Measurements from ENCODE around the gene PARP3. TPM values are rescaled to one million over a fixed set of nuclear protein-coding genes. Genes with fewer than 3 reads are reported as not detected.

The PARP3 gene
- total RNA-seq, 1 donor from 2014 or later: 24.6 TPM

DNA sequence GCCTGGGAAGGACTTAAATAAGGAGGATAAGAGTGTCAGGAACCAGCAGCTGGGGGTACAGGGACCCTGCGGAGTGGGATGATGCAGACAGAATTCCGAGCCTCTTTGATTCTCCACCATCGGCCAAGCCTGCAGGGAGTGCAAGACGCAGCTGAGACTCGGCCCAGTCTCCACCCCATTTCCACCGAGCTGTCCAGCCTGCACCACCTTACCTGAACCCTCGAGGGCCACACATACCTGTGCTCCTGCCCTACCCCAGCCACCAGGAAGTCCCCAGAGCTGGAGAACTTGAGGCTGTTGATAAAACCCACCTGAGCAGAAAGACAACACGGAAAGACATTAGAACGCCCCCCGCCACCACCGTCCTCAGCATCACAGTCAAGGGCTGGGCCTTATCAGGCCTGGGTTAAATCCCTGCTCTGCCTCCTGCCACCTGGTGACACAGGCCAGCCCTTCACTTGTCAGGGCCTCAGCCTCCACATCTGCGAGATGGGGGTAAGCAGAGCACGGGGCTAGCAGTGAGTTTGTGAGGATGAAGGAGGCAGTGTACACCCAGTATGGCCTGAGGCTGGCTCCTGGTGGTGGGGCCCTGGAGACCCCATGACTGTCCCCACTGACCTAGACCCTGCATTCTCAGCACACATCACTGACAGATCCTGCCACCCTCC is 8.6 kb upstream of the PARP3 start:
- H3K9me3 ChIP-seq: no peaks in the 10 kb centered on the region
- no peaks in the 10 kb centered on the region for H3K4me1 ChIP-seq
- TF ChIP-seq, protein P1, sequence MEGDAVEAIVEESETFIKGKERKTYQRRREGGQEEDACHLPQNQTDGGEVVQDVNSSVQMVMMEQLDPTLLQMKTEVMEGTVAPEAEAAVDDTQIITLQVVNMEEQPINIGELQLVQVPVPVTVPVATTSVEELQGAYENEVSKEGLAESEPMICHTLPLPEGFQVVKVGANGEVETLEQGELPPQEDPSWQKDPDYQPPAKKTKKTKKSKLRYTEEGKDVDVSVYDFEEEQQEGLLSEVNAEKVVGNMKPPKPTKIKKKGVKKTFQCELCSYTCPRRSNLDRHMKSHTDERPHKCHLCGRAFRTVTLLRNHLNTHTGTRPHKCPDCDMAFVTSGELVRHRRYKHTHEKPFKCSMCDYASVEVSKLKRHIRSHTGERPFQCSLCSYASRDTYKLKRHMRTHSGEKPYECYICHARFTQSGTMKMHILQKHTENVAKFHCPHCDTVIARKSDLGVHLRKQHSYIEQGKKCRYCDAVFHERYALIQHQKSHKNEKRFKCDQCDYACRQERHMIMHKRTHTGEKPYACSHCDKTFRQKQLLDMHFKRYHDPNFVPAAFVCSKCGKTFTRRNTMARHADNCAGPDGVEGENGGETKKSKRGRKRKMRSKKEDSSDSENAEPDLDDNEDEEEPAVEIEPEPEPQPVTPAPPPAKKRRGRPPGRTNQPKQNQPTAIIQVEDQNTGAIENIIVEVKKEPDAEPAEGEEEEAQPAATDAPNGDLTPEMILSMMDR (IDR thresholded peaks at IDR 0.05): no peak
- ATAC-seq (no peak), DNase-seq (no peak)
- no peak overlapping the region for H3K4me3 ChIP-seq
- no peak overlapping the region for H3K27ac ChIP-seq
- peaks cover 62% of the 10 kb centered on the region for H3K36me3 ChIP-seq
- intact Hi-C loops (cut with DNase I): no loop called here
- H3K27me3 ChIP-seq (ENCODE audit: low read depth): no peaks in the 10 kb centered on the region

DNA sequence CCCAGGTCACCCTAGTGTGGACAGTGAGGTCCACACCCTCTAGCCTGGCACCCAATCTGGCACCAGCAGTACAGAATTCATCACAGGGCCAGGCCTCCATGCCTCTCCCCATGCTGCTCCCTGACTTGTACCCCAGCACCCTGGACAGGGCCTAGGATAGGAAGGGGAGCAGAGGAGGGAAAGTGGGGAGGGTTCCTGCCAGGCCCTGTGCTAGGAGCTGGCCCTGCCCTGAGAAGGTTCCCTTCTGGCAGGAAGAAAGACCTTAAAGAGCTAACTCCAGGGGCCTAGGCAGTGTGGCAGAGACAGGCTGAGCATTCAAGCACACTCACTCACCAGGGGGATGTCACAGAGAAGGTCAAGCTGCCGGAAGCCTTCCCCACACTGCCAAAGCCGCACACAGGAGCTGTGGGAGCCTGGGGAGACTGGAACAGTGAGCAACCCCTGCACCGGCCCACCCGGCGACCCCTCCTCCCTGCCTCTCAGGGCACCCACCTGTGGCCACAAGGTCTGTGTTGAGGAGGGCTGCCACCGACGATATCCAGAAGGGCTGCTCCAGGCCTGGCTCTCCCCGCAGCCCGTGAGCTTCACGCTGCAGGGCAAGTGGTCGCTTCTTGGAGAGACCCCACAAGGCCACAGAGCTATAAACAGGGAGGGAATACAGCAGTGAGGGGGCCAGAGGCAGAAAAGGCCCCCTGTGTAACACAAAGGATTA is 7.9 kb upstream of the PARP3 start:
- ATAC-seq (no peak), DNase-seq (no peak)
- Histone ChIP-seq H3K9me3 (no peaks in the 10 kb centered on the region), H3K27ac (no peak overlapping the region), H3K4me3 (no peak overlapping the region), H3K27me3 (ENCODE audit: low read depth) (no peaks in the 10 kb centered on the region), H3K36me3 (peaks cover 67% of the 10 kb centered on the region), H3K4me1 (no peaks in the 10 kb centered on the region)
- TF ChIP-seq, protein P1 (IDR thresholded peaks at IDR 0.05): no peak
- intact Hi-C loops (cut with DNase I): no loop called here

DNA sequence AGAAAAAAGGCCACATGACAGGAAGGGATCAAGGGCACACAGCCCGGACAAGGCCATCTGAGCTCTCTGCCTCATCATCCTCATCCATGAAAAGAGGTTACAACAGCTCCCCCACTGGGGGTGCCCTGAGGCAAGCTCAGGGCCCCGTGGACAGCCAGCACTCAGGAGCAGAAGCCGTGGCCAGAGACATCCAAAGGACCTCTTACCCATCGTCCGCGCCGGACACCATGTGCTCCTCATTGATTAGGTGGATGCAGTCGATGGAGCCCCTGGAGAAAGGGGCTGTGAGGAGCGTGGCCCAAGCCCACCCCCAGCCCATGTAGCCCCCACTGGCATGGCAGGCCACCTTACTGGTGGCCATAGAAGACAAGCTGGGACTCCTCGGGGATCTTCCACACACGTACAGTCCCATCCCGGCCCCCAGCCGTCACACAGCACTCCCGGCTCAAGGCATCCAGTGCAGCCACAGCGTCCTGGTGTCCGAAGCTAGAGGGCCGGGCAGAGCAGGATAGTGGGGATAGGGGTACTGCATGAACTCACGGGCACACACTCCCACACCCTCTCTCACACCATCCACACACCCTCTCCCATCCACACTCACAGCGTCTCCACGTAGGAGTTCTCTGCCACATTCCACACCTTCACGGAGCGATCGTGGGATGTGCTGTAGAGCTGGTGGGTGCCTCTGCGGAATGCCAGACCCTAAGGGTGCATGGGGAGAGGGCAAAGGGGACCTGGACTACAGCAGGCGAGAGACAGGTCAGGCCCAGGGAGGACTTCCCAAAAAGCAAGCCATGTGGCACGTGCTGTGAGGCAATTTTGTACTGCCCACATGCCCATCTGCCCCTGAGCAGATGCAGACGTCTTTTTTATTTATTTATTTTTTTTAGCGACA is 6.9 kb upstream of the PARP3 start:
- H3K27me3 ChIP-seq (ENCODE audit: low read depth): no peaks in the 10 kb centered on the region
- H3K36me3 ChIP-seq: peaks cover 67% of the 10 kb centered on the region
- peaks cover 6% of the 10 kb centered on the region for H3K4me1 ChIP-seq
- no peak overlapping the region for H3K27ac ChIP-seq
- H3K9me3 ChIP-seq: no peaks in the 10 kb centered on the region
- TF ChIP-seq, protein P1 (IDR thresholded peaks at IDR 0.05): no peak
- H3K4me3 ChIP-seq: no peak overlapping the region
- intact Hi-C loops (cut with DNase I): no loop called here
- no peak for DNase-seq
- no peak for ATAC-seq

GRCh38 chr3:51935886-51936755 is 6.0 kb upstream of the PARP3 start:
- intact Hi-C loops (cut with DNase I): no loop called here
- Histone ChIP-seq H3K4me1 (peaks cover 15% of the 10 kb centered on the region), H3K4me3 (no peak overlapping the region), H3K27ac (no peak overlapping the region), H3K9me3 (no peaks in the 10 kb centered on the region), H3K36me3 (peaks cover 67% of the 10 kb centered on the region), H3K27me3 (ENCODE audit: low read depth) (no peaks in the 10 kb centered on the region)
- TF ChIP-seq, protein P1 (IDR thresholded peaks at IDR 0.05): no peak
- no peak for DNase-seq
- no peak for ATAC-seq

GRCh38 chr3:51937014-51937413 is 5.1 kb upstream of the PARP3 start:
- DNase-seq: no peak
- TF ChIP-seq, protein P1 (IDR thresholded peaks at IDR 0.05): no peak
- H3K4me1 ChIP-seq: peaks cover 17% of the 10 kb centered on the region
- H3K27ac ChIP-seq: no peak overlapping the region
- no peaks in the 10 kb centered on the region for H3K9me3 ChIP-seq
- intact Hi-C loops (cut with DNase I): no loop called here
- H3K36me3 ChIP-seq: peaks cover 67% of the 10 kb centered on the region
- H3K4me3 ChIP-seq: no peak overlapping the region
- H3K27me3 ChIP-seq (ENCODE audit: low read depth): no peaks in the 10 kb centered on the region
- no peak for ATAC-seq
